ENCODE measurements around the gene IL17A.

- TF ChIP-seq EZH2phosphoT487 (IDR thresholded peaks at IDR 0.05; ENCODE audit: borderline replicate concordance, low read length), result no peak
- TF ChIP-seq, protein P1, sequence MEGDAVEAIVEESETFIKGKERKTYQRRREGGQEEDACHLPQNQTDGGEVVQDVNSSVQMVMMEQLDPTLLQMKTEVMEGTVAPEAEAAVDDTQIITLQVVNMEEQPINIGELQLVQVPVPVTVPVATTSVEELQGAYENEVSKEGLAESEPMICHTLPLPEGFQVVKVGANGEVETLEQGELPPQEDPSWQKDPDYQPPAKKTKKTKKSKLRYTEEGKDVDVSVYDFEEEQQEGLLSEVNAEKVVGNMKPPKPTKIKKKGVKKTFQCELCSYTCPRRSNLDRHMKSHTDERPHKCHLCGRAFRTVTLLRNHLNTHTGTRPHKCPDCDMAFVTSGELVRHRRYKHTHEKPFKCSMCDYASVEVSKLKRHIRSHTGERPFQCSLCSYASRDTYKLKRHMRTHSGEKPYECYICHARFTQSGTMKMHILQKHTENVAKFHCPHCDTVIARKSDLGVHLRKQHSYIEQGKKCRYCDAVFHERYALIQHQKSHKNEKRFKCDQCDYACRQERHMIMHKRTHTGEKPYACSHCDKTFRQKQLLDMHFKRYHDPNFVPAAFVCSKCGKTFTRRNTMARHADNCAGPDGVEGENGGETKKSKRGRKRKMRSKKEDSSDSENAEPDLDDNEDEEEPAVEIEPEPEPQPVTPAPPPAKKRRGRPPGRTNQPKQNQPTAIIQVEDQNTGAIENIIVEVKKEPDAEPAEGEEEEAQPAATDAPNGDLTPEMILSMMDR (conservative IDR thresholded peaks at IDR 0.05; ENCODE audit: low read depth, low read length), result no peak
These were observed 41.3 kb downstream of the IL17A start for GRCh38 chr6:52227495-52227894.

Measured in PC-3 (cell line).